Liver (tissue), 9 donors: ENCODE measurements around the gene GAS6. TPM values are rescaled to one million over a fixed set of nuclear protein-coding genes. Genes with fewer than 3 reads are reported as not detected.

Experiments used
- DNase-seq: peaks from one replicate; pipeline ENCODE4 v3.0.0-alpha.2; 2017; ENCODE audit warnings: low spot score
- H3K27ac ChIP-seq, 2 donors: one replicate each; pipeline ENCODE4 v1.7.0; 2013; ENCODE audit warnings: inconsistent platforms in 2 of 2, low read length in 2 of 2, control low read depth in 1 of 2, low read depth in 1 of 2, mild to moderate bottlenecking in 1 of 2
- H3K27me3 ChIP-seq, 4 donors: one replicate each; pipeline versions ENCODE4 v1.6.1 to v1.7.0; 2013; ENCODE audit warnings: low read length in 3 of 4, inconsistent platforms in 1 of 4, mild to moderate bottlenecking in 1 of 4, moderate library complexity in 1 of 4; ENCODE audit not compliant: control insufficient read depth in 4 of 4, insufficient read depth in 4 of 4
- H3K36me3 ChIP-seq, 4 donors: one replicate each; pipeline versions ENCODE4 v1.6.1 to v1.7.0; 2013; ENCODE audit warnings: low read length in 3 of 4, mild to moderate bottlenecking in 3 of 4, low read depth in 1 of 4, moderate library complexity in 1 of 4; ENCODE audit not compliant: control insufficient read depth in 4 of 4, insufficient read depth in 3 of 4
- H3K4me1 ChIP-seq, 4 donors: one replicate each; pipeline versions ENCODE4 v1.6.1 to v1.7.0; 2013; ENCODE audit warnings: low read length in 3 of 4, mild to moderate bottlenecking in 3 of 4, moderate library complexity in 1 of 4; ENCODE audit not compliant: control insufficient read depth in 4 of 4, insufficient read depth in 4 of 4
- H3K4me3 ChIP-seq, 3 donors: one replicate each; pipeline versions ENCODE4 v1.6.1 to v1.7.0; 2013; ENCODE audit warnings: low read length in 3 of 3, control low read depth in 1 of 3, low read depth in 1 of 3, mild to moderate bottlenecking in 1 of 3
- H3K9ac ChIP-seq, 2 donors: one replicate each; pipeline ENCODE4 v1.7.0; 2013; ENCODE audit warnings: low read length in 2 of 2, mild to moderate bottlenecking in 2 of 2, moderate library complexity in 2 of 2, control low read depth in 1 of 2, low read depth in 1 of 2
- H3K9me3 ChIP-seq, 4 donors: one replicate each; pipeline versions ENCODE4 v1.6.1 to v1.7.0; 2013; ENCODE audit warnings: low read length in 3 of 4; ENCODE audit not compliant: control insufficient read depth in 4 of 4
- CTCF ChIP-seq: fragments of 150-350 bp; IDR thresholded peaks from 2 replicates; pipeline ENCODE4 v1.5.1; 2017; ENCODE audit warnings: improper control_type of control experiment, low read depth, low read length; ENCODE audit not compliant: missing input control
- EGR1 ChIP-seq, 2 donors: IDR thresholded peaks; 2 replicates each; pipeline ENCODE4 v1.6.1; 2016 to 2018; ENCODE audit warnings: antibody characterized with exemption in 2 of 2, low read depth in 2 of 2
- FOXA1 ChIP-seq: IDR thresholded peaks from 2 replicates; pipeline ENCODE4 v1.6.1; 2016; ENCODE audit warnings: antibody characterized with exemption
- FOXA2 ChIP-seq: IDR thresholded peaks from 2 replicates; pipeline ENCODE4 v1.6.1; 2016; ENCODE audit warnings: antibody characterized with exemption
- HNF4A ChIP-seq, 2 donors: conservative IDR thresholded peaks; 2 replicates each; pipeline ENCODE4 v1.6.1; 2016; ENCODE audit warnings: antibody characterized with exemption in 2 of 2, mild to moderate bottlenecking in 2 of 2
- HNF4G ChIP-seq: IDR thresholded peaks from 2 replicates; pipeline ENCODE4 v1.6.1; 2016; ENCODE audit warnings: antibody characterized with exemption
- JUND ChIP-seq, 2 donors: IDR thresholded peaks; 2 replicates each; pipeline ENCODE4 v1.6.1; 2016; ENCODE audit warnings: antibody characterized with exemption in 2 of 2
- MAX ChIP-seq: IDR thresholded peaks from 2 replicates; pipeline ENCODE4 v1.6.1; 2016; ENCODE audit warnings: antibody characterized with exemption
- RAD21 ChIP-seq, 2 donors: IDR thresholded peaks; 2 replicates each; pipeline ENCODE4 v1.6.1; 2016; ENCODE audit warnings: antibody characterized with exemption in 2 of 2, mild to moderate bottlenecking in 2 of 2
- SP1 ChIP-seq: IDR thresholded peaks from 2 replicates; pipeline ENCODE4 v1.6.1; 2018; ENCODE audit warnings: antibody characterized with exemption, mild to moderate bottlenecking
- TAF1 ChIP-seq: conservative IDR thresholded peaks from 2 replicates; pipeline ENCODE4 v1.6.1; 2016; ENCODE audit warnings: antibody characterized with exemption, mild to moderate bottlenecking
- ZBTB33 ChIP-seq: IDR thresholded peaks from 2 replicates; pipeline ENCODE4 v1.6.1; 2016; ENCODE audit warnings: antibody characterized with exemption
- WGBS: extraction: QIAGEN DNeasy Blood & Tissue Kit; methylation state at CpG from one replicate; pipeline ENCODE4 v1.1.7; 2013; 5-methylcytosine and 5-hydroxymethylcytosine counted together
- polyA plus RNA-seq, 2 donors: library from polyadenylated mRNA; stranded (reverse) in 1 of 2; unstranded in 1 of 2; fragments of 200-250 nt in 1 of 2; fragments of >200 nt in 1 of 2; fragmentation: Nextera tagmentation in 1 of 2; extraction: Ambion mirVana in 1 of 2; gene quantifications; one replicate each; pipeline versions ENCODE4 v1.2.1 to v1.2.3, GENCODE V29; 2013 to 2015
- total RNA-seq, 2 donors: library from RNA; depleted of rRNA; stranded (reverse); fragments of >200 nt; gene quantifications; one replicate each; pipeline ENCODE4 v1.2.3, GENCODE V29; 2014
- TF ChIP-seq, protein P1 (sequence below): IDR thresholded peaks from 2 replicates; pipeline ENCODE4 v1.6.1; 2016; ENCODE audit warnings: antibody characterized with exemption, mild to moderate bottlenecking
- TF ChIP-seq, protein P2 (sequence below): IDR thresholded peaks from 2 replicates; pipeline ENCODE4 v1.6.1; 2016; ENCODE audit warnings: antibody characterized with exemption
- donor health status: healthy.
- donor health status: healthy.
- donor health status: healthy.
- donor health status: healthy.
- donor health status: healthy.

The GAS6 gene
- total and polyA plus RNA-seq, 4 donors, result 2.5 to 30.2 (median 9.1) TPM

- no peaks in the 10 kb centered on the region for H3K4me1 ChIP-seq
- WGBS, result 81% methylated on average over 9 of the region's 9 CpGs
- no peak overlapping the region for H3K27ac ChIP-seq
- H3K36me3 ChIP-seq, result no peaks in the 10 kb centered on the region
- no peak for DNase-seq
- H3K4me3 ChIP-seq, result no peak overlapping the region
- no peaks in the 10 kb centered on the region for H3K9me3 ChIP-seq
- no peak overlapping the region for H3K9ac ChIP-seq
- H3K27me3 ChIP-seq, result peaks cover 0 to 3% (median 1%) of the 10 kb centered on the region in 4 donors
- TF ChIP-seq HNF4A (conservative IDR thresholded peaks at IDR 0.05) (no peak), FOXA1 (no peak), RAD21 (IDR thresholded peaks at IDR 0.05) (no peak), FOXA2 (no peak), HNF4G (no peak), ZBTB33 (no peak), EGR1 (IDR thresholded peaks at IDR 0.05; ENCODE audit: low read depth in 2 of 2) (no peak)
- TF ChIP-seq, protein P1, sequence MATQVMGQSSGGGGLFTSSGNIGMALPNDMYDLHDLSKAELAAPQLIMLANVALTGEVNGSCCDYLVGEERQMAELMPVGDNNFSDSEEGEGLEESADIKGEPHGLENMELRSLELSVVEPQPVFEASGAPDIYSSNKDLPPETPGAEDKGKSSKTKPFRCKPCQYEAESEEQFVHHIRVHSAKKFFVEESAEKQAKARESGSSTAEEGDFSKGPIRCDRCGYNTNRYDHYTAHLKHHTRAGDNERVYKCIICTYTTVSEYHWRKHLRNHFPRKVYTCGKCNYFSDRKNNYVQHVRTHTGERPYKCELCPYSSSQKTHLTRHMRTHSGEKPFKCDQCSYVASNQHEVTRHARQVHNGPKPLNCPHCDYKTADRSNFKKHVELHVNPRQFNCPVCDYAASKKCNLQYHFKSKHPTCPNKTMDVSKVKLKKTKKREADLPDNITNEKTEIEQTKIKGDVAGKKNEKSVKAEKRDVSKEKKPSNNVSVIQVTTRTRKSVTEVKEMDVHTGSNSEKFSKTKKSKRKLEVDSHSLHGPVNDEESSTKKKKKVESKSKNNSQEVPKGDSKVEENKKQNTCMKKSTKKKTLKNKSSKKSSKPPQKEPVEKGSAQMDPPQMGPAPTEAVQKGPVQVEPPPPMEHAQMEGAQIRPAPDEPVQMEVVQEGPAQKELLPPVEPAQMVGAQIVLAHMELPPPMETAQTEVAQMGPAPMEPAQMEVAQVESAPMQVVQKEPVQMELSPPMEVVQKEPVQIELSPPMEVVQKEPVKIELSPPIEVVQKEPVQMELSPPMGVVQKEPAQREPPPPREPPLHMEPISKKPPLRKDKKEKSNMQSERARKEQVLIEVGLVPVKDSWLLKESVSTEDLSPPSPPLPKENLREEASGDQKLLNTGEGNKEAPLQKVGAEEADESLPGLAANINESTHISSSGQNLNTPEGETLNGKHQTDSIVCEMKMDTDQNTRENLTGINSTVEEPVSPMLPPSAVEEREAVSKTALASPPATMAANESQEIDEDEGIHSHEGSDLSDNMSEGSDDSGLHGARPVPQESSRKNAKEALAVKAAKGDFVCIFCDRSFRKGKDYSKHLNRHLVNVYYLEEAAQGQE, result no peak
Measured at GRCh38 chr13:113774177-113775107, 89.4 kb downstream of the GAS6 start.

DNA sequence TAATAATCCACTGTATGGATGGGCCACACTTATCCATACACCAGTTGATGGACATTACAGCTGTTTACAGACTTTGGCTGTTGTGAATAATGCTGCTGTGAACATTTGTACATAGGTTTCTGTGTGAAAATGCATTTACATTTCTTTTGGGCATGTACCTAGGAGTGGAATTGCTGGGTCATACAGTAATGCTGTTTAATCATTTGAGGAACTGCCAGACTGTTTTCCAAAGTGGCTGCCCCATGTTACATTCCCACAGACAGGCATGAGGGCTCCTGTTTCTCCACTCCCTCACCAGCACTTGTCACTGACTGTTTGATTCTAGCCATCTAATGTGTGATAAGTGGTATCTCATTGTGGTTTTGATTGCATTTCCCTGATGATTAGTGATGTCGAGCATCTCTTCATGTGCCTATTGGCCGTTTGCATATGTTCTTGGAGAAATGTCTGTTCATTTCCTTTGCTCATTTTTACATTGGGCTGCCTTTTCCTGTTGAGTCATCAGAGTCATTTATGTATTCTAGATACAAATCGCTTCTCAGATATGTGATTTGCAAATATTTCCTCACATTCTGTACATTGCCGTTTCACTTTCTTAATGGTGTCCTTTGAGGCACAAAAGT lies 92.1 kb downstream of the GAS6 start:
- H3K36me3 ChIP-seq, result no peaks in the 10 kb centered on the region
- TF ChIP-seq EGR1 (IDR thresholded peaks at IDR 0.05; ENCODE audit: low read depth in 2 of 2) (no peak), CTCF (no peak), HNF4A (conservative IDR thresholded peaks at IDR 0.05) (no peak), FOXA2 (no peak), TAF1 (no peak), JUND (IDR thresholded peaks at IDR 0.05) (no peak), SP1 (no peak), MAX (no peak)
- TF ChIP-seq, protein P1, result no peak
- TF ChIP-seq, protein P2, sequence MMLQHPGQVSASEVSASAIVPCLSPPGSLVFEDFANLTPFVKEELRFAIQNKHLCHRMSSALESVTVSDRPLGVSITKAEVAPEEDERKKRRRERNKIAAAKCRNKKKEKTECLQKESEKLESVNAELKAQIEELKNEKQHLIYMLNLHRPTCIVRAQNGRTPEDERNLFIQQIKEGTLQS, result no peak
- H3K27me3 ChIP-seq, result peaks cover 0 to 3% (median 1%) of the 10 kb centered on the region in 4 donors
- H3K27ac ChIP-seq, result no peak overlapping the region
- no peak overlapping the region for H3K9ac ChIP-seq
- WGBS, result 59% methylated on average over 4 of the region's 4 CpGs
- no peaks in the 10 kb centered on the region for H3K4me1 ChIP-seq
- H3K4me3 ChIP-seq, result no peak overlapping the region
- DNase-seq, result no peak
- H3K9me3 ChIP-seq, result no peaks in the 10 kb centered on the region
